Measurements from ENCODE around the gene TBC1D9.

The TBC1D9 gene

DNA sequence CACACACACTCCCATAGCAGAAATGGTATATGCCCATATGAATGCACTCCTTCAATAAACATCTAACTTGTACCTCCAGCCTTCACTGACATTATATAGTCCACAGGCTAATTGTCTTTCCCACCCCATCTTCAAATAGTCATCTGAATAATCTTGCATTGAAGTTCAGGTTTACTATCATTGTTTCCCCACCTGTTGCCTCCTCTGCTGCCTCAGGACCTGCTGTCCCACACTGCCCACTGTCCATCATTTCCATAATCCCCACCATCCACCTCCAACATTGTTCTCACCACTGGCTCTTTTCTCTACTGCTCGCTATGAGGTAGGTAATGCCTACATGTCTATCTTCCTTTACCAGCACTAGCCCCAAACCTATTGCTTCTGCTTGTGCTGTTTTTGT lies 66.1 kb downstream of the TBC1D9 start:
- no peak for ATAC-seq
- no peak for DNase-seq

DNA sequence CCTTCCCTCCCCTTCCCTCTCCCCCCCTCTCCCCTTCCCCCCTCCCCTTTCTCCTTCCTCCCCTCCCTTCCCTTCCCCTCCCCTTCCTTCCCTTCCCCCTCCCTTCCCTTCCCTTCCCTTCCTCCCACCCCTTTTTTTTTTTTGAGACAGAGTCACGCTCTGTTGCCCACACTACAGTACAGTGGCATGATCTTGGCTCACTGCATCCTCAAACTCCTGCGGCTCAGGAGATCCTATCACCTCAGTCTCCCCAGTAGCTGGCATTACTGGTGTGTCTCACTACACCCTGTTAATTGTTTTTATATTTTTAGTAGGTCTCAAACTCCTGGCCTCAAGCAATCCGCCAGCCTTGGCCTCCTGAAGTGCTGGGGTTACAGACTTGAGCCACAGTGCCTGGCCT lies 66.6 kb downstream of the TBC1D9 start:
- ATAC-seq (no peak), DNase-seq (no peak)

DNA sequence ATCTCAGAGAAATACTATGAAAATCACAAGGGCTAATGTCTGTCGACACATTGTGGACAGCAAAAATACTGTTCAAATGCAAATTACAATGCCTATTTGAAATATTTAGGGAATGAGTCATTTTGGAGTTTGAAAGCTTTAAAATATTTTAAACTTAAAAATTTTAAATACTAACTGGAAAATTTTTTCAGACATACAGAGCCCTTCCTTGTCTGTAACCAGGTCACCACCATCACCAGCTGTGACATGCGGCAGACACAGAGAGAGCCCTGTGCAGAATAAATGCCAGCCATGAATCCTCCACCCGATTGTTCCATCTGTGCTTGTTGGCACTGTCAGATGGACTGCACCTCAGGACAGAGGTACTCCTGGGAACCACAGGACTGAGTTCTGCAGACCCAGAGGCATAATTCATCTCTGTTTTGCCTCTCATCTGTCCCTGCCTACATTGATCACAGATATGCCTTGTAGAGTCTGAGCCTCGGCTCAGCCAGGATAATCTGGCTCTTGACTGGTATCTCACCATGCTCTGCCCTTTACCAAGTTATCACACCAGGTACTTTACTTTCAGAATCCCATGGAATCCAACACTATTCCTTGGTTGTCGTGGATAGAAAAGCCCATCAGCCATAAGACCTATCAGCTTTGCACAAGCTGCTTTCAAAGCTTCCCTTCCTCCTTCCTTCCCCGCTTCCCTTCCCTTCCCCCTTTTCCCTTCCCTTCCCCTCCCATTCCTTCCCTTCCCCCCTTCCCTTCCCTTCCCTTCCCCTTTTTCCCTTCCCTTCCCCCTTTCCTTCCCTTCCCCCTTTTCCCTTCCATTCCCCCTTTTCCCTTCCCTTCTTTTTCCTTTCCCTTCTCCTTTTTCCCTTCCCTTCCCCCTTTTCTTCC lies 67.2 kb downstream of the TBC1D9 start:
- no peak for ATAC-seq
- DNase-seq: no peak

DNA sequence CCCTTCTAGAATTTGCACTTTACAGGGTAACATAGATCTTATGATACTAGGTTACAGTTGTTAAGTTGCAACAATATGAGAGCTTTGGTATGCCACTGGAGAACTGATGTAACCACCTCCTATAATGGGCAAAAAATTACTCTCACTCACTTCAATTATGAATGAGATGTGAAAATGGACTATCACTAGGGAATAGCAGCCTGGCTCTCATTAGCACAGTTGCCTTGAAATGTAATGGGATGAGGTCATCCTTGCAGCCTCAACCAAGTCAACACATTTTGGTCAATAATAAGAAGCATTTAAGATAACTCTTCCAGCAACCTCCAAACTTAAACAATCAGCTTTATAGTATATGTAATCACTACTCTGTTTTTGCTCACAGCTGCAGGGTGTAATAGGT lies 69.4 kb downstream of the TBC1D9 start:
- DNase-seq: no peak

DNA sequence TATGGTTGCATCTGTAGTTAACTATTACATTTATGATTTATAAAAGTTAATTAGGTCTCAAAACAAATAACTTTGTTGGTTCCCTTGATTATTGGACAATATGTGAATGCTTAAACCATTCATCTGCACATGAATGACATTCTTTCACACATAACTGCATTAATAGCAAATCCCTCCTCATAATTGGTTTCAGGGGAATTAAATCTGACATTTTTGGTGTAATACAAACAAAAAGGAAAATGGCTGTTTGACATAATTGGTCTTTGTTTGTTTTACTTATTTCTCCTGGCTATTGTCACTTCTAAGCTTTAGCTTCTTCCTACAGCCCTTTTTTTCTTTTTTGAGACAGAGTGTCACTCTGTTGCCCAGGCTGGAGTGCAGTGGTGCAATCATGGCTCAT lies 71.9 kb downstream of the TBC1D9 start:
- DNase-seq (no peak), ATAC-seq (no peak)

More for the DNA sequence above, 69.4 kb downstream of the TBC1D9 start:
- ATAC-seq: no peak

DNA sequence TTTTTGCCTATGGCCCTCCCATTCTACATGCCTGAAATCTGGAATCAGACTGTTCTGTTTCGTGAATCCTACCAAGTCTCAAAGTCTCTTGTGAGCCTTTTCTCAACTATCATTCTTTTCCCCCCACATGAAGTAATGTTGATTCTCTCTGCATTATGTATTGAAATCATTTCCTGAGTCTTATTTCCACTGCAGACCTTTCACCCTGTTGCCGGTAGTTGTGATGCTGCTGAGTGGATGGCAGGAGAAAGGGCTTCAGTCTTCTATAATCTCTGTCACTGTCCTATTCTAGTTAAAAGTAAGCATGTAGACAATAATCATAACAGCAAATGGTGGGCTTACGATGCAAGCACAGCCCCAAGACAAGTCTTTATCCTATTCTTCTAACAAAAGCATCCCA lies 75.0 kb downstream of the TBC1D9 start:
- DNase-seq: no peak
- no peak for ATAC-seq

DNA sequence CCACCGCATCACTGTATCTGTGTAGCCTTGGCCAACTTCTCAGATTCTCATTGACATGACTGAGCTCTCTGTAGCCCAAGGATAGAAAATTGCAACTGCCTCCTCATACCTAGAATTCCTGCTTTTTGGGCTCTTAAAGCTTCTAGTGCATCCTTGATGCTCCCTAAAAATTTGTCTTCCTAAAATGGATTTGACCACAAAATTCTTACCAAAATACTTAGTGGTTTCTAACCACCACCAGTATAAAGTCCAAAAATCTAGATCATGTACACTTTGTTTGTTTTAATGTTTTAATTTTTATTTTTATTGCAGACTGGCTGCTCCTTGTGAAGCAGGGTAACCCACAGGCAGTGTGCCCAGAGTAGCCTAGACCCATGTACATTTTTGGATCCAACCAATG lies 75.5 kb downstream of the TBC1D9 start:
- DNase-seq (no peak), ATAC-seq (no peak)

DNA sequence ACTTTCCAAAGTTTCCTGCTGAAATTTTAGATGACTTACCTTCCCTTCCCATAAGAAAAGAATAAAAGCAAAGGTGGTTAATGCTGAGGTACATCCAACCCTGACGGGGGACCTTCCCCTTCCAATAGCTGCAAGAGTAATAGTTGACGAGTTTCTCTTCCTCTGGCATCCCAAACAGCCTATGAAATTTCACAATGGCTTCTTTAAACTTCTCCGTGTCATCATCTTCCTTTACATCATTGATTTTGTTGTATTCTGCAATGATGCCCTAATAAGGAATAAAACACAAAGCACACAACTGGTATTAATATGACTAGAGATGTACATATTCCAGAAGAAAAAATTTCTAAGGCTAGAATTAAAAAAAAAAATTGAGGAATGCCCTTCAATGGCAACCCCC lies 76.6 kb downstream of the TBC1D9 start:
- ATAC-seq: no peak

DNA sequence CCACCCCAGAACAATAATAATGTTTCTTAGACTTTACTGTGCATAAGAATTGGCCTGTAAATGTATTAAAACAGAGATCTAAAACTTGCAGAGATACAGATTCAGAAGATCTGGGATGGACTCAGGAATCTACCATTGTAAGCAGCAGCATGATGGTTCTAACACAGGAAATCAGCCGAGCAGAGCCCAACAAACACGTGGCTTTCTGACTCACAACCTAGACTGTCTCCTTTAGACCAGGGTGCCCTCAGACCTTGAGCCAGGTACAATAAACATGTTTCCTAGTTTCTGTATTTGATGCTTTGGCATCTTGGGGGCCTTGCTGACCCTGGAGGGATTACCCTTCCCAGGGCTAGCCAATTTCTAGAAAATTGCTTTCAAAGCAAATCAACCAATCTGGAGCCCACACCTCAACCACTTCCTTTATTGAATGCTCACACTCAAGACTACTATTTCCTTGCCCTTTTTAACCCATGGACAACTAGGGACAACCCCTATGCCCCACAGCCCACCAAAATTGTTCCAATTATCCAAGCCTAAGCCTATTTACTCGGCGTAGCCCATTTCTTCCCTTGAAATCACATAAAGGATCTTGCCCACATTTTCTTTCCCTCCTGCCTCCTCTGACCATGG lies 80.5 kb downstream of the TBC1D9 start:
- DNase-seq (no peak), ATAC-seq (no peak)

More for the DNA sequence above, 76.6 kb downstream of the TBC1D9 start:
- DNase-seq: no peak

DNA sequence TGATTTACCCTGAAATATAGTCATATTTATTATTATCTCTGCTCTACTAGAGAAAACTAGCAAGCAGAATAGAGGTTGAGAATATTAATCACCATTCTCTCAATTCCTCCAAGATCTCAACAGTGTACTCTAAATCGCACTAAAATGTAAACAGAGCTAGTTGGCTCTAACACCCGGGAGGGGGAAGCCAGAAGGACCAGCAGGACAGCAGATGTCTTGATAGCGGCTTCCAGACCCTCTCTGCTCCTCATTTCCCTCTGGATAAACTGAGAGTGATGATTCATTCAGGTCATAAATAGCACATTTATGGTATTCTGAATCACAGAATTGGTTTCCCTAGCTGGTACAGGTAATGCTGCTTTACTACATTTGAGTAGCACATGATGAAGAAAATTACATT lies 82.5 kb downstream of the TBC1D9 start:
- DNase-seq (no peak), ATAC-seq (no peak)

DNA sequence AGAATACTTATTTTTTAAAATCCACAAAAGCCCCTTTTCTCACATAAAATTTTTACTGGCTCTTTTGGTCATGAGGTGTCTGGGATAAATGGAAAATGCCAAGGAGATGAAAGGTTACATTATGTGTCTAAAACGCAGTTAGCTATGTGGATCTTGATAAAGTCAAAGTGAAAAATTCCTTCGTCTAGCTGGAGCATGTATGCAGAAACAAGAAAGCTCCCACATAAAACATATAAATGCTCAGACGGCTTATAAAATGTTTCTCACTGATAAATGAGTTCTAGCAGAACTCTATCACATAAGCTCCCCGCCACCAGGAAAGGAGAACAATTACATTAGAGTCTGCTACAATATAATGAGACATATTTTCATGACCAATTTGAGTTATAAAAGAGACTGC lies 83.8 kb downstream of the TBC1D9 start:
- DNase-seq: no peak
- no peak for ATAC-seq

DNA sequence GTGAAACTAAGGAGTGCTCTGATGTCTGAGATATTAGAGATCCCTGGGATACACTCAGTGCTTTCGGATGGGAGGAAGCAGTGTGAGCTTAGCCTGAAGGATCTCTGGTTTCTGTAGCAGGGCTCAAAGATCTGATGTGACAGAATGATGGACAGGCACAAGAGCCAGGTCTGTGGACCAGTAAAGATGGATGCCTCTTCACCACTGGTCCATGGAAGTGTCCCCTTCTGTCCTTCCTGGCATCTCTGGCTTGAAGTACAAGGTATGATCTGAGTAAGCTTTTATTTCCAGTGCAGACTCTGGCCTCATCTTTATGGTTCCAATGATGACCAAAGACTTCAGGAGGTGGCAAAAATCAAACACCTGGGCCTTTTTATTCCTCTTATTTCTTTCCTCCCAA lies 88.1 kb downstream of the TBC1D9 start:
- DNase-seq: no peak
- no peak for ATAC-seq

DNA sequence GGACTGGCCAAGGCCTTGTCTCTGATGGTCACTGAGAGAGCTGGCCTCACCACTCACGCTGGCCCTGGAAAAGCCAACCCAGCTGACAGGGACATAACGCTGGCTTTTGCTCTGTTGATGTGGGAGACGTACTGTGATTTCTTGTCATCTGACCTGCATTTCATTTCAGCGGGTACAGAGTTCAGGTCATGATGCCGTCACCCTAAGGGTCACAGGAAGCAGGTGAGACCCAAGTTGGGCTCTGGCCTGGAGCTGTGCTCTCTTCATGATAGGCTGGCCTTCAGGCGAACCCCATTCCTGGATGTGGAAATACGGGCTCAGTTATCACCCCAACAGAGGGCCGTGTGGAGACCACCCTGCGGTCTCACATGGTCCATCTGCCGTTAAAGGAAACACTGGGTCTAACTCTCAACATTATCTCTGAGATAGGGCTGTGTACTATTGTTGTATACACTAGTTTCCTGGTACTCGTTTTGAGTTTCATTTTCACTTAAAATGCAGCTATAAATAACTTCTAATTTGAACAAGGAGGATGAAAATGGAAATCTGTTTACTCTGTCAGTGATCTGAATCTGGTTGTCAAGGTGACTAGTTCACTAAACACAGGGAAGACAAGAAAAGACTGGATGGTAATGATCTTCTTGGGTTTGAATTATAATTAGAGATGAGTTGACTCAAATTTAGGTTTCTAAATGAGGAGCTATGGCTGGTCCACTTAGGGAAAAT lies 89.1 kb downstream of the TBC1D9 start:
- ATAC-seq (no peak), DNase-seq (no peak)

DNA sequence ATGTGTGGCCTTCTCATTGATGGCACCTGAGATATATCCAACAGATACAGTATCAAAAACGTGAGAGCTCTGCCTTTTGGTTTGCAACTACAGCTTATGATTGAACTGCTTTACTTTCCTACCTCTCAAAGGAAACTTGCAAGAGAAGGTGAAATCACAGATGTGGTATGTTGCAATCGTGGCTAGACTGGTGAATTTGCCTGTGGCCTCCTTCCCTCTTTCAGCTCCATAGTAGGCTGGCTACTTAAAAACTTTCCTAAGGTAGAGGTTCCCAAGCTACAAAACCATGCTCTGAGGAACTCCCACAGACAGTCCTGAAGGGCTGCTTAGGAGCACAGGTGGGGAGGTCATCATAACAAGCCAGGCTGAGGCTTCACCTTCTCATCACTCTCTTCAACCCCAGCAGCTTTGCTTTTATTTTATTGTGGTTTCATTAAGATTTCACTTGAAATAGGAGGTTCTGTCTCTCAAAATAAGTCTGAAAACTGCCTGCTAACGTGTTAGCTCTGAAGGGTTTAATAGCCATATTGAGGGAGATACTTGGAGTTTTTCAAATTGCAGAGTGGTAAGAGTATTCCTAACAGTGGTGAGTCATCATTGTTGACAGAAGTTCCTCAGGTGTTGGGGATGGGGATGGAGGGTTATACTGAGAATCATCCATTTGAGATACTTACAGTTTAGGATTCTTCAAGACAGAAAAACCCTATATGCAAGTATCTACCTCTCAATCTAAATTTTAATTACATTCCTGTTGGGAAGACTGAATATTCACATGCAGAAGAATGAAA lies 93.9 kb downstream of the TBC1D9 start:
- DNase-seq: no peak
- no peak for ATAC-seq

DNA sequence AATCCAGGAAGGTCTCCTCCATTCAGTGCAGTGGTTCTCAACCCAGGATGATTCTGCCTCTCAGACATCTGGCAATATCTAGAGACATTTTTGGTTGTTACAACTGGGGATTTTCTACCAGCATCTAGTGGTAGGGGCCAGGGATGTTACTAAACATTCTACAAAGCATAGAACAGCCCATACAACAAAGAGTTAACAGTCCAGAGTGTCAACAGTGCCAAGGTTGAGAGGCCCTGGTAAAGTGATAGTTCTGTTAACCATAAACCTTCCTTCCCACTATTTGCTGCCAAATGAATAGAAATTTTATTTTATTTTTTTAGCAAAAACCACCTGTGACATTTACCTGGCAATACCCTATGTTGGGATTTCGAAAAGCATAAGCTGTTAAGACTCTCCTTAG lies 94.6 kb downstream of the TBC1D9 start:
- ATAC-seq (no peak), DNase-seq (no peak)

DNA sequence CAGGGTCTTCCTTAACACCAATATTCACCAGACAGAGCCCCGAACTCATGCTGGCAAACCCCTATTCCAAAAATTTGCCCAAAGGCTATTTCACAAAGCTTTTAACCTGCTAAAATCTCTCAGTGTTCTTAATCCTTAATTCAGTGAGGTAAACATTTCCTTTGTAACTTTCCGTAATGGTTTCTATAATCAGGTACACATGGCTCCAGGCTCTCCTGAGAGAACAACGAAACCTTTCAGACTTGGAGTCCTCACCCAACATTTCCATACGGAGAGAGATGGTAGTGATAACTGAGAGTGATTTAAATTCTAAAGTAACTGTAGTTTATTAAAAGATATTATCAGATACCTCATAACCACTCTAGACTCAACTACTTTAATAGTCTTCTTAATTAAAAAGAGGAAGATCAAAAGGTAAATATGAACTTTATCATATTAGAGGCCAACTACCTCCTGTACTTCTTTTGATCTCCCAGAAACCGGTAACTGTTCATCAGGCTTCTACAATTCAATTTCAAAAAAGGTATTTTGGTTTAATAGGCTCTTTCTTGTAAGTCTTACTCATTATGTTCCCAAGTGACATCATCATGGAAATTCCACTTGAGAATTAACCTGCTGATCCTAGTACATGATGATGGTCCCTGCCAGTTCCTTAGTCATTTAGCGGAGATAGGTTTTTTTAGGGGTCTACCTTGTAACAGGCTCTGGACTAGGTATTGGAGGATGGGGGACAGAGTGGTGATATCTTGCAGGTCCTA lies 96.1 kb downstream of the TBC1D9 start:
- ATAC-seq (no peak), DNase-seq (no peak)

DNA sequence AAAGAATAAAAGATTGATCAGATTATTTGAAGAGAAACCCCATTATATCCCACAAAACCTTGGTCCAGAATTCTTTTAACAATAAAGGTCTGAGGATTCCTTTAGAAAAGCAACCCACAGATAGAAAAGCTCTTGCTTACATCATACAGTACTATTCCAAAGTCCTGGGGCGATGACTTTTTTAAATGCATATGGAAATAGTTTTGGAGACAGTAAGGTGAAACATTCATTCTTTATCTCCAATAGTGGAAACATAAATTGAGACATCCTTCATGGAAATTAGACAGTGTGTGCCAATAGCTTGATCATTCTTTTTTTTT lies 101.7 kb downstream of the TBC1D9 start:
- DNase-seq: no peak
- ATAC-seq: no peak

DNA sequence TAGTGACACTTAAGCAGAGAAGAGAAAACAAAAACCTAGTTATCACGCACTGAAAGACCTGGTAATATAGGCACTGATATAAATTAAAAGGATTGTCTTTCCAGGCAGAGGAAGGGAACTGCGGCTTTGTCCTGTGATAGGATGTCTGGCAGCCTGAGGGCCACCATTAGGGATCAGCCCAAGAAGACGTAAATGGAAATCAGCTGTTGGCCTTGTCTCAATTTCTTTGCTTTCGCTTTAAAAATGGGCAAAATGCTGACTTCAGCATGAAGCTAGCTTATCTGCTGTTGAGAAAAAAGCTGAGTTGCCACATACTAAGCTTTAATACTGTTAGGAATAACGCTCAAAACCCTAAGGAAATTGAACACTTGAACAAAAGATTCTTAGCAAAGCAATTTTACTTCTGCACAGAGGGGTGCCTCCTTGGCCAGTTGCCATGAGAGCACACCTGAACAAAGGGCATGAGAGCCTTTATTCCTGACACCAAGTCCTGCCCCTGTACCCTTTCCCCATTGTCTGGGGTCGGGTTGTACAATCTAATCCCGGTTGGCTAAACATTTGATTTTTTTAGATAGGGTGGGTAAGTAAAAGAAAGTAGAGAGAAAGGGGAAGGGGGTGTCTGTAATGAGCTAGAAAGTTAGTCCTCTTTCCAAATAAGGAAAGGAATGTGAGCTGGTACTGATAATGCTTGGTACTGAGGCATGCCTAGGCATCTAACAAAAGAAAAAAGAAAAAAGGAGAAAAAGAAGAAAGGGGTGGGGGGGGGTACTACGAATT lies 102.3 kb downstream of the TBC1D9 start:
- DNase-seq (no peak), ATAC-seq (no peak)

DNA sequence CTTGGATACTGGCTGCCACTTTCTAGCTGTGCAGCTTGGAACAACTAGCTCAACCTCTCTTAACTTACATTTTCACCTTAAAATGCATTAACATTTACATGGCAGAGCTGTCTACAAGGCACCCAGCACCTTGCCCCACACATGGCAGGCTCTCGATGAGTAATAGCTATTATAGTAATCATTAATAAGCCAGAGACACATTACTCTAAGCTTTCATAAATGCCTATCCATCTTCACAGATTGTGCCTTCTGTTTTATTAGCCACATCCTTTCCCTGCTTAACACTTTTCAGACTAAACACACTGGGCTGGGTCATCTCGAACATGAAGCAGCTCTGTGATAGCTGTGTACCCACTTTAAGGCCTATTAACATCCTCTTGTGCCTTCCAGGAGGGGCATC lies 103.6 kb downstream of the TBC1D9 start:
- DNase-seq: no peak
- no peak for ATAC-seq

DNA sequence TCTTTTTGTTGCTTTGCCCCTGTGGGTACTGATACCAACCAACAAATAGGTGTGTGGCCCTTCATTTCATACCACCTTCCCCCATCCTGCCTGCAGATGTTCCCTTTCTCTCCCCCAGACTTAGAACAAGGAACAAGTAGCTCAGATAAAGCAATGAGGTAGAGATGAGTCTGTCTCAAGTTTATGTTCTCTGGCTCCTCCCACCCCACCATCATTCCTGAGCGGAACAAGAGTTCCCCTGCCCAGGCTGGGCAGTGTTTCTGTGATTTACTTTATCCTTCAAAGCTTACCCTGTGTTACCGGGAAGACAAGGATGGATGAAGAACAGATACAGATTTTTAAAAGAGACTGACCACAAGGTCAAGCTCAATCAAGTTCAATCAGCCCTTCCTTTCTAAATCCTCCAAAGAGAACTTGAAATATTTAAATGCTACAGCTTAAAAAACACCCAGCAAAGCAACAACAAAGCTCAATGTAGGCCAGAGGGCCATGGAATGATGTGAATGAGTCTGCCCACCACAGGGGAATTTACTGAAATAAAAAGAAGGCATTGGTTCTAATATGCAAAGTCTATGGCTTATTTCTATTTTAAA lies 107.4 kb downstream of the TBC1D9 start:
- DNase-seq (no peak), ATAC-seq (no peak)

All from stimulated activated naive CD8-positive, alpha-beta T cell treated with anti-CD3 and anti-CD28 coated beads, Interleukin-15, Interleukin-2, amounts not matched to agents 100 U/mL and 50 U/mL, for 24 hours (primary cell).